Right lobe of liver (tissue), 6 donors: ENCODE measurements around the gene ADPRS. TPM values are rescaled to one million over a fixed set of nuclear protein-coding genes. Genes with fewer than 3 reads are reported as not detected.

ENCODE experiments used
- ATAC-seq, 4 donors: fragments of 200-7000 bp; cut with Tn5 transposase; one replicate each; pipeline ENCODE4 v1.9.1; 2020; ENCODE audit warnings: mild to moderate bottlenecking in 4 of 4, moderate library complexity in 4 of 4
- DNase-seq, 3 donors: peaks; one replicate each; pipeline ENCODE4 v3.0.0-alpha.2; 2020
- H3K27ac ChIP-seq, 3 donors: fragments of 200-600 bp; one replicate each; pipeline ENCODE4 v1.8.0; 2022
- H3K27me3 ChIP-seq, 2 donors: fragments of 200-600 bp; one replicate each; pipeline ENCODE4 v1.8.0; 2022
- H3K36me3 ChIP-seq, 4 donors: fragments of 200-600 bp; sonication (generic) in 1 of 4; one replicate each; pipeline versions ENCODE4 v1.5.1 to v1.8.0; 2017 to 2022; ENCODE audit warnings: control low read depth in 1 of 4
- H3K4me1 ChIP-seq, 4 donors: fragments of 200-600 bp; sonication (generic) in 1 of 4; one replicate each; pipeline versions ENCODE4 v1.5.1 to v1.8.0; 2017 to 2022; ENCODE audit warnings: control low read depth in 1 of 4
- H3K4me3 ChIP-seq, 3 donors: fragments of 200-600 bp; one replicate each; pipeline ENCODE4 v1.8.0; 2022
- H3K9me3 ChIP-seq, 4 donors: fragments of 200-600 bp; sonication (generic) in 1 of 4; one replicate each; pipeline versions ENCODE4 v1.5.1 to v1.8.0; 2017 to 2022; ENCODE audit warnings: control low read depth in 1 of 4
- CTCF ChIP-seq, 4 donors: fragments of 200-600 bp in 3 of 4; fragments of 450-650 bp in 1 of 4; IDR thresholded peaks; one replicate each; pipeline versions ENCODE4 v1.5.1 to v1.8.0; 2016 to 2022; ENCODE audit warnings: antibody characterized with exemption in 4 of 4, mild to moderate bottlenecking in 2 of 4
- POLR2A ChIP-seq: fragments of 450-650 bp; IDR thresholded peaks from one replicate; pipeline ENCODE4 v1.6.1; 2017; ENCODE audit warnings: antibody characterized with exemption, mild to moderate bottlenecking
- WGBS: methylation state at CpG from one replicate; pipeline ENCODE4 v1.1.6; 2018; ENCODE audit warnings: low coverage, low lambda C conversion rate; ENCODE audit not compliant: insufficient coverage; ENCODE audit errors: missing lambda C conversion rate; 5-methylcytosine and 5-hydroxymethylcytosine counted together
- intact Hi-C, 2 donors: fragments of 100-400 bp; cut with DNase I; formaldehyde crosslinking; loops; one replicate each; pipeline versions ENCODE4 v1.11.2 to v1.14.1; 2022
- total RNA-seq, 6 experiments: library from RNA; depleted of rRNA in 2 of 6; stranded (reverse); fragments of >200 nt in 2 of 6; fragmentation: NEBNext Ultra II Directional in 3 of 6; extraction: Animal tissue kit (Norgen Biotek cat#: 25700) in 3 of 6; gene quantifications; one replicate each; pipeline versions ENCODE4 v1.1.0 to v1.2.4, GENCODE V29; 2016 to 2023
- donor health status: DM: no; HTN: yes; CAD: no.
- donor health status: DM: no; HTN: no; CAD: no.
- donor health status: DM: no; HTN: no; CAD: no.
- donor health status: DM: no; HTN: yes; CAD: no.
- donor health status: DM: no; HTN: yes; CAD: no.

Gene ADPRS
- total RNA-seq, 6 experiments from 2014 or later: 9.1 to 30.7 (median 14.9) TPM

GRCh38 chr1:36083219-36083618 is 5.5 kb upstream of the ADPRS start:
- H3K27ac ChIP-seq: no peak overlapping the region
- DNase-seq (no peak), ATAC-seq (no peak)
- 81% methylated on average over 8 of the region's 13 CpGs for WGBS
- TF ChIP-seq POLR2A (no peak), CTCF (IDR thresholded peaks at IDR 0.05) (no peak)
- no peaks in the 10 kb centered on the region for H3K27me3 ChIP-seq
- peaks cover 0 to 4% (median 0%) of the 10 kb centered on the region in 4 donors for H3K4me1 ChIP-seq
- no peaks in the 10 kb centered on the region for H3K36me3 ChIP-seq
- intact Hi-C loops: no loop called here
- no peaks in the 10 kb centered on the region for H3K9me3 ChIP-seq
- no peak overlapping the region for H3K4me3 ChIP-seq

- peak within 1 kb of the TSS; percentile 18 to 35 (median 18) for H3K4me3 ChIP-seq
- ATAC-seq: no peak
- intact Hi-C loops: no loop called here
- H3K27ac ChIP-seq: no peak within 1 kb of the TSS
- WGBS: 11% methylated on average over 18 of the region's 59 CpGs
- H3K27me3 ChIP-seq: no peaks in the 10 kb centered on the region
- DNase-seq: peak in 1 of 3 donors; percentile 37
- H3K4me1 ChIP-seq: peaks cover 0 to 4% (median 0%) of the 10 kb centered on the region in 4 donors
- no peaks in the 10 kb centered on the region for H3K9me3 ChIP-seq
- no peaks in the 10 kb centered on the region for H3K36me3 ChIP-seq
- TF ChIP-seq CTCF (IDR thresholded peaks at IDR 0.05) (no peak), POLR2A (no peak)
Measured at GRCh38 chr1:36083635-36084496, 4.8 kb upstream of the ADPRS start, which contains the start of gene TEKT2. TSS of gene TEKT2 (plus strand) at chr1:36084094. CDS start at chr1:36084922, 828 bp downstream.

GRCh38 chr1:36084497-36085115 is 4.1 kb upstream of the ADPRS start:
- Histone ChIP-seq H3K4me1 (peaks cover 0 to 8% (median 0%) of the 10 kb centered on the region in 4 donors), H3K27me3 (no peaks in the 10 kb centered on the region), H3K36me3 (no peaks in the 10 kb centered on the region), H3K9me3 (no peaks in the 10 kb centered on the region), H3K27ac (no peak overlapping the region), H3K4me3 (peak overlapping the region; percentile 18 to 35 (median 18))
- 20% methylated on average over 9 of the region's 19 CpGs for WGBS
- TF ChIP-seq CTCF (IDR thresholded peaks at IDR 0.05) (no peak), POLR2A (no peak)
- ATAC-seq (no peak), DNase-seq (no peak)
- intact Hi-C loops: loop anchor here in 1 of 2 donors (5.0 kb wide), 1 partner anchor 202 kb away; the partner anchor contains the start of gene AGO1

GRCh38 chr1:36085126-36085525 is 3.6 kb upstream of the ADPRS start:
- Histone ChIP-seq H3K9me3 (no peaks in the 10 kb centered on the region), H3K27me3 (no peaks in the 10 kb centered on the region), H3K4me3 (no peak overlapping the region), H3K27ac (no peak overlapping the region), H3K36me3 (no peaks in the 10 kb centered on the region), H3K4me1 (peaks cover 0 to 13% (median 0%) of the 10 kb centered on the region in 4 donors)
- intact Hi-C loops: loop anchor here in 1 of 2 donors (5.0 kb wide), 1 partner anchor 203 kb away; the partner anchor contains the start of gene AGO1
- TF ChIP-seq POLR2A: no peak
- no peak for TF ChIP-seq CTCF (IDR thresholded peaks at IDR 0.05)
- ATAC-seq (no peak), DNase-seq (no peak)
- WGBS: 81% methylated on average over 4 of the region's 9 CpGs
